A549 (cell line): ENCODE results near the gene TRAPPC10. TPM values are rescaled to one million over a fixed set of nuclear protein-coding genes. Genes with fewer than 3 reads are reported as not detected.

Source experiments
- ATAC-seq, 2 experiments: fragments of 200-7000 bp in 1 of 2; fragments of >200 bp in 1 of 2; cut with Nextera tagmentation in 1 of 2; cut with Tn5 transposase in 1 of 2; 3 replicates each; pipeline versions ENCODE4 v1.8.0 to v1.9.1; 2018 to 2020; ENCODE audit warnings: mild to moderate bottlenecking in 1 of 2, moderate library complexity in 1 of 2
- CTCF ChIA-PET: fragments of 300-600 bp; sonication (Branson Sonifier 250); formaldehyde crosslinking; extraction: SDS; loops from one replicate; lab custom pipeline; 2021; ENCODE audit warnings: antibody characterized with exemption, inconsistent platforms; lab: Yijun Ruan, JAX
- POLR2A ChIA-PET: fragments of 350-600 bp; formaldehyde crosslinking; extraction: SDS; loops from one replicate; lab custom pipeline; 2021; ENCODE audit warnings: antibody characterized with exemption, inconsistent platforms; lab: Yijun Ruan, JAX
- DNase-seq, 2 experiments: peaks; one replicate each; pipeline versions ENCODE4 v3.0.0 to v3.0.0-alpha.2; 2011 to 2016; ENCODE audit warnings: low read depth in 1 of 2, low spot score in 1 of 2
- FAIRE-seq: peaks from 2 replicates; lab custom pipeline; 2011; peaks lifted over from hg19 to GRCh38; lab: Jason Lieb, UNC
- H3K27ac ChIP-seq, 2 experiments: fragments of >200 bp; sonication (Bioruptor Twin); formaldehyde crosslinking; 3 replicates each; pipeline ENCODE4 v1.5.1; 2016 to 2017
- H3K4me1 ChIP-seq: fragments of >200 bp; sonication (Bioruptor Twin); formaldehyde crosslinking; 3 replicates; pipeline ENCODE4 v1.6.1; 2016
- H3K4me2 ChIP-seq: fragments of >200 bp; sonication (Bioruptor Twin); formaldehyde crosslinking; 3 replicates; pipeline ENCODE4 v1.6.1; 2016
- H3K4me3 ChIP-seq: fragments of >200 bp; sonication (Bioruptor Twin); formaldehyde crosslinking; 3 replicates; pipeline ENCODE4 v1.5.1; 2016
- H3K9me3 ChIP-seq: fragments of >200 bp; sonication (Bioruptor Twin); formaldehyde crosslinking; 3 replicates; pipeline ENCODE4 v1.6.1; 2016
- BHLHE40 ChIP-seq: IDR thresholded peaks from 2 replicates; pipeline ENCODE4 v1.6.1; 2012; ENCODE audit warnings: low read depth, low read length, inconsistent platforms
- CBX2 ChIP-seq: fragments of 200-600 bp; sonication (generic); IDR thresholded peaks from 2 replicates; pipeline ENCODE4 v1.6.1; 2016; ENCODE audit warnings: low read depth, mild to moderate bottlenecking, borderline replicate concordance
- CEBPB ChIP-seq, 2 experiments: fragments of >200 bp in 1 of 2; sonication (Bioruptor Twin) in 1 of 2; formaldehyde crosslinking in 1 of 2; IDR thresholded peaks; 2 replicates each; pipeline ENCODE4 v1.6.1; 2012 to 2016
- CHD2 ChIP-seq: fragments of 150-350 bp; IDR thresholded peaks from 2 replicates; pipeline ENCODE4 v1.6.1; 2014; ENCODE audit warnings: low read length; ENCODE audit not compliant: partially characterized antibody
- EHMT2 ChIP-seq: fragments of 200-600 bp; sonication (generic); IDR thresholded peaks from 2 replicates; pipeline ENCODE4 v1.6.1; 2016; ENCODE audit warnings: antibody characterized with exemption, low read depth, mild to moderate bottlenecking, moderate library complexity
- EP300 ChIP-seq, 2 experiments: fragments of >200 bp; sonication (Bioruptor Twin); formaldehyde crosslinking; IDR thresholded peaks; 2 replicates in 1 of 2; 3 replicates in 1 of 2; pipeline ENCODE4 v1.6.1; 2016 to 2017
- ESRRA ChIP-seq: fragments of 150-350 bp; IDR thresholded peaks from 2 replicates; pipeline ENCODE4 v1.6.1; 2014; ENCODE audit warnings: mild to moderate bottlenecking, low read length, borderline replicate concordance
- FOSL2 ChIP-seq, 2 experiments: fragments of 450-650 bp in 1 of 2; fragments of >200 bp in 1 of 2; sonication (Bioruptor Twin) in 1 of 2; formaldehyde crosslinking; IDR thresholded peaks; 2 replicates each; pipeline versions ENCODE4 v1.5.0 to v1.6.1; 2016 to 2020; ENCODE audit warnings: mild to moderate bottlenecking in 1 of 2, moderate library complexity in 1 of 2
- FOXS1 ChIP-seq: fragments of 250-450 bp; sonication (Bioruptor Pico); IDR thresholded peaks from 2 replicates; pipeline ENCODE4 v1.5.0; 2020; ENCODE audit warnings: mild to moderate bottlenecking, moderate library complexity
- HDAC2 ChIP-seq: fragments of 200-600 bp; sonication (generic); IDR thresholded peaks from 2 replicates; pipeline ENCODE4 v1.6.1; 2016
- HEYL ChIP-seq: fragments of 250-450 bp; sonication (Bioruptor Pico); IDR thresholded peaks from 2 replicates; pipeline ENCODE4 v1.8.0; 2021; ENCODE audit warnings: mild to moderate bottlenecking, moderate library complexity
- HMGXB4 ChIP-seq: fragments of 250-450 bp; sonication (Bioruptor Pico); IDR thresholded peaks from 2 replicates; pipeline ENCODE4 v1.5.0; 2021; ENCODE audit warnings: mild to moderate bottlenecking, moderate library complexity, borderline replicate concordance
- KDM1A ChIP-seq: fragments of 200-600 bp; sonication (generic); IDR thresholded peaks from 2 replicates; pipeline ENCODE4 v1.6.1; 2016; ENCODE audit warnings: low read depth, mild to moderate bottlenecking
- NFE2L2 ChIP-seq: fragments of 150-350 bp; conservative IDR thresholded peaks from 2 replicates; pipeline ENCODE4 v1.6.1; 2014; ENCODE audit warnings: low read length
- NR3C1 ChIP-seq: fragments of >200 bp; sonication (Bioruptor Twin); formaldehyde crosslinking; IDR thresholded peaks from 3 replicates; pipeline ENCODE4 v1.6.1; 2017
- PBX3 ChIP-seq: IDR thresholded peaks from 2 replicates; pipeline ENCODE4 v1.6.1; 2012
- RFX5 ChIP-seq: fragments of 450-650 bp; IDR thresholded peaks from 2 replicates; pipeline ENCODE4 v1.7.1; 2014; ENCODE audit warnings: antibody characterized with exemption, mild to moderate bottlenecking, moderate library complexity
- TP53 ChIP-seq: fragments of 250-450 bp; sonication (Bioruptor Pico); IDR thresholded peaks from 2 replicates; pipeline ENCODE4 v1.5.0; 2021; ENCODE audit warnings: mild to moderate bottlenecking, moderate library complexity
- WGBS: methylation state at CpG from one replicate; pipeline ENCODE4 v1.1.6; 2017; ENCODE audit errors: missing lambda C conversion rate; 5-methylcytosine and 5-hydroxymethylcytosine counted together
- polyA plus RNA-seq, 4 experiments: library from polyadenylated mRNA; depleted of rRNA in 3 of 4; stranded (reverse); fragments of >200 nt; fragmentation: RNase III in 1 of 4; extraction: RNeasy Plus Mini Kit Qiagen cat#74134 plus additional on column Dnase treatment in 1 of 4; gene quantifications; 2 replicates in 3 of 4; 3 replicates in 1 of 4; pipeline ENCODE4 v1.2.3, GENCODE V29; 2011 to 2017
- TF ChIP-seq, protein P1 (sequence below): IDR thresholded peaks from 2 replicates; pipeline ENCODE4 v1.6.1; 2012
- TF ChIP-seq, protein P2 (sequence below): fragments of 150-350 bp; IDR thresholded peaks from 2 replicates; pipeline ENCODE4 v1.6.1; 2014; ENCODE audit warnings: low read depth, mild to moderate bottlenecking, low read length
- TF ChIP-seq, protein P3 (sequence below): fragments of 200-600 bp; sonication (generic); IDR thresholded peaks from 2 replicates; pipeline ENCODE4 v1.6.1; 2016; ENCODE audit warnings: antibody characterized with exemption, mild to moderate bottlenecking, moderate library complexity

Gene TRAPPC10
- polyA plus RNA-seq, 2 of the 4 experiments (the other 2 are of a cell fraction) = 11.8 to 27.7 TPM

DNA sequence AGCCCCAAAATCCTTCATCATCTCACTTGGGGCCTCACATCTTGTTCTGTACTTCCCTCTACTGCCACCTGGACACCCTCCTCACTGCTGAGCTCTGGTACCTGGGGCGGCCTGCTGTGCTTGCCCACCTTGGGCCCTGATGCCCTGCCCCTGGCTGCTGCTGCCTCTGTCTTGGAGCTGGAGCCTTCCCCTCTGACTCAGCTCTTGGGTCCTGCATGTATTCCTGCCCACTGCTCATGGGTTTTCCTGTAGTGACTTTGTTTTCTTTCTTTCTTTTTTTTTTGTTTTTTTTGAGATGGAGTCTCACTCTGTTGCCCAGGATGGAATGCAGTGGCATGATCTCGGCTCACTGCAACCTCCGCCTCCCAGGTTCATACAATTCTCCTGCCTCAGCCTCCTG is 37.5 kb downstream of the TRAPPC10 start:
- Histone ChIP-seq H3K4me2 (no peak overlapping the region), H3K27ac (no peak overlapping the region), H3K4me1 (0 out of 3 replicates have a peak, but pooled peaks cover 2% of the 10 kb centered on the region), H3K4me3 (no peak overlapping the region), H3K9me3 (no peaks in the 10 kb centered on the region)
- ChIA-PET CTCF (interaction anchor here (1.6 to 1.7 kb wide), 2 partner anchors 12 to 13 kb away, joined by 4 to 5 read pairs; no protein-coding TSS in a partner anchor), POLR2A (no interaction called here)
- FAIRE-seq = no peak
- DNase-seq = no peak
- no peak for ATAC-seq
- TF ChIP-seq FOSL2 (IDR thresholded peaks at IDR 0.05) = no peak
- TF ChIP-seq FOSL2 (CRISPR knock-in tag; IDR thresholded peaks at IDR 0.05) = no peak
- TF ChIP-seq RFX5 = no peak
- no peak for TF ChIP-seq FOXS1 (CRISPR knock-in tag)
- TF ChIP-seq, protein P1, sequence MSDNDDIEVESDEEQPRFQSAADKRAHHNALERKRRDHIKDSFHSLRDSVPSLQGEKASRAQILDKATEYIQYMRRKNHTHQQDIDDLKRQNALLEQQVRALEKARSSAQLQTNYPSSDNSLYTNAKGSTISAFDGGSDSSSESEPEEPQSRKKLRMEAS = no peak
- no peak for TF ChIP-seq TP53 (CRISPR knock-in tag)
- no peak for TF ChIP-seq BHLHE40
- TF ChIP-seq EP300 (IDR thresholded peaks at IDR 0.05) = no peak
- WGBS = 93% methylated on average over 3 of the region's 3 CpGs

DNA sequence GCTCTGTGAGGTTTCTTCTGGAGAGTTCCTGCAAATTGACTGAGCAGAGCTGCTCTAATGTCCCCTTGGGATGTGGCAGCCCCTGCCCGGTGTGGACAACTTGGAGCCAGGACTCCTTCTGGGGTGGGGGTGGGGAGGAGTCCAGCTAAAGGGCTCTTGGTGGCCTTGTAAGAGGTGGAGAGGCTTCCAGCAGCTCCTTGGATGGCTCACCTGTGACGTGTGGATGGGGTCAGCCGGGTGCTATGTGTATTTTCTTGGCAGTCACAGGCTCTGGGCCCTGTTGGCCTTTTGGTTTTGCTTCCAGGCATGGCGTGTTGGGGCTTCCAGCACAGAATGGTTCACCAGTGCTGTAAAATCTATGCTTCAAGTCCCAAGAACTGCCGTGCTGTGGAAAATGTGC is 38.2 kb downstream of the TRAPPC10 start:
- H3K9me3 ChIP-seq = no peaks in the 10 kb centered on the region
- WGBS = 72% methylated on average over 4 of the region's 5 CpGs
- CTCF ChIA-PET = interaction anchor here (1.7 kb wide), 1 partner anchor 13 kb away, joined by 5 read pairs; no protein-coding TSS in a partner anchor
- ATAC-seq = no peak
- H3K27ac ChIP-seq = no peak overlapping the region
- DNase-seq = no peak
- H3K4me2 ChIP-seq = no peak overlapping the region
- FAIRE-seq = no peak
- no peak overlapping the region for H3K4me3 ChIP-seq
- H3K4me1 ChIP-seq = 0 out of 3 replicates have a peak, but pooled peaks cover 2% of the 10 kb centered on the region
- POLR2A ChIA-PET = no interaction called here
- TF ChIP-seq CBX2 = no peak
- no peak for TF ChIP-seq HEYL
- no peak for TF ChIP-seq HMGXB4 (CRISPR knock-in tag)
- TF ChIP-seq PBX3 = no peak
- no peak for TF ChIP-seq NFE2L2
- TF ChIP-seq, protein P2, sequence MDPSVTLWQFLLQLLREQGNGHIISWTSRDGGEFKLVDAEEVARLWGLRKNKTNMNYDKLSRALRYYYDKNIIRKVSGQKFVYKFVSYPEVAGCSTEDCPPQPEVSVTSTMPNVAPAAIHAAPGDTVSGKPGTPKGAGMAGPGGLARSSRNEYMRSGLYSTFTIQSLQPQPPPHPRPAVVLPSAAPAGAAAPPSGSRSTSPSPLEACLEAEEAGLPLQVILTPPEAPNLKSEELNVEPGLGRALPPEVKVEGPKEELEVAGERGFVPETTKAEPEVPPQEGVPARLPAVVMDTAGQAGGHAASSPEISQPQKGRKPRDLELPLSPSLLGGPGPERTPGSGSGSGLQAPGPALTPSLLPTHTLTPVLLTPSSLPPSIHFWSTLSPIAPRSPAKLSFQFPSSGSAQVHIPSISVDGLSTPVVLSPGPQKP = no peak
- TF ChIP-seq CHD2 = no peak
- TF ChIP-seq NR3C1 = no peak
- no peak for TF ChIP-seq CEBPB (IDR thresholded peaks at IDR 0.05)
- TF ChIP-seq HDAC2 = no peak
- no peak for TF ChIP-seq EP300 (IDR thresholded peaks at IDR 0.05)
- TF ChIP-seq EHMT2 = no peak
- no peak for TF ChIP-seq KDM1A
- no peak for TF ChIP-seq RFX5
- TF ChIP-seq, protein P3, sequence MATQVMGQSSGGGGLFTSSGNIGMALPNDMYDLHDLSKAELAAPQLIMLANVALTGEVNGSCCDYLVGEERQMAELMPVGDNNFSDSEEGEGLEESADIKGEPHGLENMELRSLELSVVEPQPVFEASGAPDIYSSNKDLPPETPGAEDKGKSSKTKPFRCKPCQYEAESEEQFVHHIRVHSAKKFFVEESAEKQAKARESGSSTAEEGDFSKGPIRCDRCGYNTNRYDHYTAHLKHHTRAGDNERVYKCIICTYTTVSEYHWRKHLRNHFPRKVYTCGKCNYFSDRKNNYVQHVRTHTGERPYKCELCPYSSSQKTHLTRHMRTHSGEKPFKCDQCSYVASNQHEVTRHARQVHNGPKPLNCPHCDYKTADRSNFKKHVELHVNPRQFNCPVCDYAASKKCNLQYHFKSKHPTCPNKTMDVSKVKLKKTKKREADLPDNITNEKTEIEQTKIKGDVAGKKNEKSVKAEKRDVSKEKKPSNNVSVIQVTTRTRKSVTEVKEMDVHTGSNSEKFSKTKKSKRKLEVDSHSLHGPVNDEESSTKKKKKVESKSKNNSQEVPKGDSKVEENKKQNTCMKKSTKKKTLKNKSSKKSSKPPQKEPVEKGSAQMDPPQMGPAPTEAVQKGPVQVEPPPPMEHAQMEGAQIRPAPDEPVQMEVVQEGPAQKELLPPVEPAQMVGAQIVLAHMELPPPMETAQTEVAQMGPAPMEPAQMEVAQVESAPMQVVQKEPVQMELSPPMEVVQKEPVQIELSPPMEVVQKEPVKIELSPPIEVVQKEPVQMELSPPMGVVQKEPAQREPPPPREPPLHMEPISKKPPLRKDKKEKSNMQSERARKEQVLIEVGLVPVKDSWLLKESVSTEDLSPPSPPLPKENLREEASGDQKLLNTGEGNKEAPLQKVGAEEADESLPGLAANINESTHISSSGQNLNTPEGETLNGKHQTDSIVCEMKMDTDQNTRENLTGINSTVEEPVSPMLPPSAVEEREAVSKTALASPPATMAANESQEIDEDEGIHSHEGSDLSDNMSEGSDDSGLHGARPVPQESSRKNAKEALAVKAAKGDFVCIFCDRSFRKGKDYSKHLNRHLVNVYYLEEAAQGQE = no peak
- no peak for TF ChIP-seq ESRRA
- TF ChIP-seq FOXS1 (CRISPR knock-in tag) = no peak
